ENCODE data around the gene TSPAN12. TPM values are rescaled to one million over a fixed set of nuclear protein-coding genes. Genes with fewer than 3 reads are reported as not detected.

The TSPAN12 gene
- total RNA-seq, 1 experiment from 2014 or later = 8.7 TPM

DNA sequence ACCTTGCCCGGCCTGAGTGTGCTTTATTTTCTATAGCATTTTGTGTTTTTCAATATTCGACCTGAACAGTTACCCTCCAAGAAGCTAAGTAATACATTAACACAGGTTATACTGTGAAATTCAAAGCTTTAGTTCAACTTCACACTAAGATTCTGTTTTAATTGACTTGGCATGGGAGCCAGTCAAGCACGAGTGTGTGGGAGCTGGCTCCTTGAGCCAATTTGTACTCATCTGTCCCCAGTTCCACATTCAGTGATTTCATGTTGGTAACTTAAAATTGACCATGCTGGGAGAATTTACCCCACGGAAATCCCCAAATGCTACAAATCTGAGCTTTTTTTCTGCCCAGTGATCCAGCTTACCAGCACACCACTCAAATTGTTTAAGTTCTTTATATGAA is 20.3 kb downstream of the TSPAN12 start:
- Histone ChIP-seq H2BK12ac (ENCODE audit: insufficient read length, low read depth, low read length) (no peak overlapping the region), H4K5ac (ENCODE audit: insufficient read length, low read depth, low read length) (no peak overlapping the region), H3K27me3 (ENCODE audit: insufficient read depth, low read length) (no peaks in the 10 kb centered on the region), H3K14ac (ENCODE audit: insufficient read depth, low read length) (no peak overlapping the region), H2BK5ac (ENCODE audit: insufficient read length, low read length) (no peak overlapping the region), H3K23me2 (ENCODE audit: insufficient read length, low read depth, low read length, poor library complexity, severe bottlenecking) (no peaks in the 10 kb centered on the region), H2BK15ac (ENCODE audit: low read depth, low read length) (no peak overlapping the region), H3K4me2 (ENCODE audit: insufficient read depth, insufficient read length, low read length) (no peak overlapping the region), H3T11ph (ENCODE audit: low read length) (no peak overlapping the region), H3K18ac (ENCODE audit: insufficient read length, low read depth, low read length) (no peak overlapping the region), H4K8ac (replicated peaks; ENCODE audit: insufficient read length, low read depth, low read length) (no peak overlapping the region), H4K91ac (ENCODE audit: insufficient read length, low read depth, low read length) (no peak overlapping the region), H3K27ac (ENCODE audit: insufficient read length, low read depth, low read length) (no peak overlapping the region), H2BK20ac (ENCODE audit: low read depth, low read length, poor library complexity, severe bottlenecking) (no peak overlapping the region), H2AFZ (ENCODE audit: low read length) (no peak overlapping the region), H3K4me1 (ENCODE audit: insufficient read depth, low read length) (peaks cover 6% of the 10 kb centered on the region), H3K9me3 (ENCODE audit: control insufficient read depth, low read depth, low read length) (no peaks in the 10 kb centered on the region), H3K4ac (ENCODE audit: low read depth, low read length) (no peak overlapping the region), H3K23ac (ENCODE audit: insufficient read length, low read depth, low read length) (no peak overlapping the region), H4K20me1 (ENCODE audit: control insufficient read depth, insufficient read depth, insufficient read length) (no peaks in the 10 kb centered on the region), H3K79me1 (ENCODE audit: insufficient read depth, low read depth, low read length, poor library complexity, severe bottlenecking) (no peaks in the 10 kb centered on the region), H2AK5ac (ENCODE audit: insufficient read length, low read length) (no peak overlapping the region), H3K56ac (ENCODE audit: insufficient read length, low read depth, low read length) (no peak overlapping the region), H3K79me2 (ENCODE audit: insufficient read depth, low read length) (no peaks in the 10 kb centered on the region), H3K9ac (ENCODE audit: extremely low read depth, insufficient read length, low read length) (no peak overlapping the region), H2BK120ac (ENCODE audit: low read depth, low read length, poor library complexity, severe bottlenecking) (no peak overlapping the region)
- peaks cover 0 to 10% (median 7%) of the 10 kb centered on the region in 3 experiments; a peak in 4 of 7 replicates for H3K36me3 Mint-ChIP-seq (ENCODE audit: insufficient read depth in 1 of 3, low read depth in 3 of 3)
- peaks cover 63 to 74% of the 10 kb centered on the region in 2 experiments for H3K4me1 Mint-ChIP-seq
- no peak overlapping the region for H3K27ac Mint-ChIP-seq
- TF ChIP-seq, protein P1, sequence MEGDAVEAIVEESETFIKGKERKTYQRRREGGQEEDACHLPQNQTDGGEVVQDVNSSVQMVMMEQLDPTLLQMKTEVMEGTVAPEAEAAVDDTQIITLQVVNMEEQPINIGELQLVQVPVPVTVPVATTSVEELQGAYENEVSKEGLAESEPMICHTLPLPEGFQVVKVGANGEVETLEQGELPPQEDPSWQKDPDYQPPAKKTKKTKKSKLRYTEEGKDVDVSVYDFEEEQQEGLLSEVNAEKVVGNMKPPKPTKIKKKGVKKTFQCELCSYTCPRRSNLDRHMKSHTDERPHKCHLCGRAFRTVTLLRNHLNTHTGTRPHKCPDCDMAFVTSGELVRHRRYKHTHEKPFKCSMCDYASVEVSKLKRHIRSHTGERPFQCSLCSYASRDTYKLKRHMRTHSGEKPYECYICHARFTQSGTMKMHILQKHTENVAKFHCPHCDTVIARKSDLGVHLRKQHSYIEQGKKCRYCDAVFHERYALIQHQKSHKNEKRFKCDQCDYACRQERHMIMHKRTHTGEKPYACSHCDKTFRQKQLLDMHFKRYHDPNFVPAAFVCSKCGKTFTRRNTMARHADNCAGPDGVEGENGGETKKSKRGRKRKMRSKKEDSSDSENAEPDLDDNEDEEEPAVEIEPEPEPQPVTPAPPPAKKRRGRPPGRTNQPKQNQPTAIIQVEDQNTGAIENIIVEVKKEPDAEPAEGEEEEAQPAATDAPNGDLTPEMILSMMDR (conservative IDR thresholded peaks at IDR 0.05) = no peak
- H3K9me3 Mint-ChIP-seq = no peaks in the 10 kb centered on the region
- H3K27me3 Mint-ChIP-seq (ENCODE audit: low read depth) = no peaks in the 10 kb centered on the region
- WGBS (ENCODE audit: extremely low coverage, insufficient read length, low lambda C conversion rate) = no CpG with 5 or more reads among the region's 4 CpGs
- DNase-seq = no peak
- peak overlapping the region in 1 of 2 experiments; percentile 34; a peak in 2 of 5 replicates for H3K4me3 Mint-ChIP-seq
